ENCODE measurements around the gene ELAVL1.

ELAVL1 gene

DNA sequence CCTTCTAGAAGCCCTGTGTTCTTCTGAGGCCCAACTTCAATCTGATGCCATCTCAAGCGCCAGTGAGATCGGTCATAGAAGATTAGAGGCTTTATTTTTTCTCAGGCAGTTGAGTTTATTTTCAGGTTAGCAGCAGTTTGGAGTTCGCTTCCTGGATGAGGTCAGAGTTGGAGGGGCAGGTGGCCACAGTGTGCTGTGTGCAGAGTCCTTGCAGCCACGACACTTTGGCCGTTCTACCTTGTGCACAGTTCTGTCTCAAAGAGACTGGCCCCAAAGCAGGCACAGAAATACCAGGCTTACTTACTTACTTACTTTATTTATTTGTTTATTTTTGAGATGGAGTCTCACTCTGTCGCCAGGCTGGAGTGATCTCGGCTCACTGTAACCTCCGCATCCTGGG lies 15.9 kb upstream of the ELAVL1 start:
- no peak for DNase-seq (ENCODE audit: low read depth)

DNA sequence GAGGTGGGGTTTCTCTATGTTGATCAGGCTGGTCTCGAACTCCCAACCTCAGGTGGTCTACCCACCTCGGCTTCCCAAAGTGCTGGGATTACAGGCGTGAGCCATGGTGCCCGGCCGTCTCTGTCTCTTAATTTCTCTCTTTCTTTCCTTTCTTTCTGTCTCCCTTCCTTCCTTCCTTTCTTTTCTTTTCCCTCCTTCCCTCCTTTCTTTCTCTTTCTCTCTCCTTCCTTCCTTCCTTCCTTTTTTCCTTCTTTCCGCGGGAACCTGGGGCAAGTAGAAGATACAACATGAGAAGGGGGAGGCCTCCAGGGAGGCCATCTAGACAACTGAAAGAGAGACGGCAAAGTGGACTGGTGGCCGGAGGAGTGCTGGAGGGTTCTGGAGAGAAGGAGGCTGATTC lies 15.2 kb upstream of the ELAVL1 start:
- DNase-seq (ENCODE audit: low read depth) = no peak

DNA sequence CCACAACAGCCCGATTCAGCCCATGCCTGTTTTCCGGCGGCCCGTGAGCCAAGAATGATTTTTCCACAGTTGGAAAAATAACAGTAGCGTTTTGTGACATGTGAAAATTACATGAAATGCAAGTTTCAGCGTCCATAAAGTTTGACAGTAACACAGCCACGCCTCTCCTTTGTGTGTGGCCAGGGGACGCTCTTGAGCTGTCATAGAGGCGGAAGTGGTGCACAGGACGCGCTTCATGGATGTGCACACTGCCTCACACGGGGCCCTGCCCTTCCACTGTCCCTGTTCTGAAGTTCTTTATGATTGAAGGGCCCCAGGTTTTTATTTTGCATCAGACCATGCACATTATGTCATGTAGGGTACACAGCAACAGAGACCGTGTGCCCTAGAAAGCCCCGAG lies 12.4 kb upstream of the ELAVL1 start:
- peak; percentile 15 for DNase-seq (ENCODE audit: low read depth)

DNA sequence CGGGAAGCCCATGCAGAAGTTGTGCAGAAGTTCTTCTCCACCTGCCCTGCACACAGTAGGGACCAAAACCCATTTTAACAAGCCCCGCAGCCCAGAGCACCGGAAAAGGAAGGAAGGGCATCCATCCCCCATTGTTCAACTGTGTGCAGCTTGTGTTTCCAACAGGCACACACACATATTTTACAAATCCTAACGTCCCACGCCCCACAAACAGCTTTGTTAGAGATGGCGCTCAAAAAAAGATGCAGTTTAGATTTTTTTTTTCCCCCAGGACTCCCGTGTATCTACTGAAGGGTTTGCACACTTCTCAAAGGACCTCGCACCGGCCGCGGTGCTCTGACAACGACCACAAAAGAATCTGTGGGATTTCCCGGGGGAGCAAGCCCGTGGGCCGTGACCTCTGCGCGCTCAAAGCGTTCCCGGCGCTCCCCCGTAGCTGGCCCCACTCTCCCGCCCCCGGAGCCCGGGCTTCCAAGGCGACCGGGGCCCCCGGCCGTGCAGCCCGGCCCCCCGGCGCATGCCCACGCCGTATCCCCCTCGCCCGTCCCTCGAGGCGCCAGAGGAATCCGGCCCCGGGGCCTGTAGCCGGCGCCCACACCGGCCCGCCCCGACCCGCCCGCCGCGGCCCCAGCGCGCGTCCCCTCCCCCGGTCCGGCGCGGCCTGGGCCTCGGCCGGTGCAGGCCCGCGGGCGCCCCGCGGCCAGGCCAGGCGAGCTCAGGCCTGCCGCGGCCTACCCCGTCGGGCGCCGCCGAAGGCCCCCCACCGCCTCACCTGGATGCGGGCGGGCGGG lies 523 bp downstream of the ELAVL1 start:
- peak; percentile 23 for DNase-seq (ENCODE audit: low read depth)

DNA sequence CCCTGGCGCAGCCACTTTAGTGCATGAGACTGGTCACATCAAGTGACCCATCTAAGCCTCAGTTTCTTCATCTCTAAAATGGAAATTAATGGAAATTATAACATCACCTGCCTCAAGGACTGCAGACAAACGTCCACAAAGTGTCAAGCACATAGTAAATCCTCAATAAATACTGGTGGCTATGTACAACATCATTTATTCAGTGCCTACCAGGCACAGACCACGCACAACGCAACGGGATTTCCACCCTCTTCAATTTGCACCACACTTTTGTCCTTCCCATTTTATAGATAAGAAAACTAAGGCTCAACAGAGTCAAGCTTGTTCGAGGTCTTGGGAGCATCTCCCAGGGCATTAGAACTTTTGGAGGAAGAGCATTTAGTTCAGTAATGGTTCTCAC lies 1.4 kb downstream of the ELAVL1 start:
- DNase-seq (ENCODE audit: low read depth) = no peak

DNA sequence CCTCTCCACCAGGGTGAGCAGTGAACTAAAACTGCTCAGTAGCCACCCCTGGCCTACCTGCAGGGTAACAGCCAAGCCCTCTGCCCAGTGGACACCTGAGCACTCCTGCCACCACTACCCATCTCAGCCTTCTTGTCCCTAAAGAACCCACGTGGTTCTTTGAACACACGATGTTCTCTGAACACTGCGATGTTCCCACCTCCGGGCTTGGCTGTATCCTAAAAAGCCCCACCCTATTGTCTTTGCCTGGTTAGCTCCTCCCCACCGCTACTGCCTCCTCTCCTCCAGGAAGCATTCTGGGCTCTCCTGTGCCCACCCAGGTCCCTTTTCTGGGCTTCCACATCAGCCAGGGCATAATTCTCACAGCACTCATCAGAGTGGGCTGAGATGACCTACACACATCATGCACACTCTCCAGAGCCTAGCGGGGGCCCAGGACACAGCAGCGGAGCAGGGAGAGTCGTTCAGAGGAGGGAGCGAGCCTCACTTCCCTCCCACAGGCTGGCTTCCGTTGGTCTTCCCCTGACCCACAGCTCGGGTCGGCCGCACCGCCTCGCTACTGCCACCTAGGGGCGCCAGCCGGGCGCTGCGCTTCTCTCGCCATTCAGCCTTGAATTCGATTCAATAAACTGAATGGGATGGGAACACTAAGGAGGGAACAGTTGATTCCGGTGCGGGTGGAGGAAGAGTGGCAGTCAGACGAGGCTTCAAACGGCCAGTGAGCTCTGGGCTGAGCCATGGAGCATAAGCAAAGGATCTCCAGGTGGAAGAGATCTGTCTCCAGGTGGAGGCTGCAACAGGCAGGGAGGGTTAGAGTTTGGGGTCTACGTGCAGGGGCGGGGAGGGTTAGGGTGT lies 3.2 kb downstream of the ELAVL1 start:
- peak; percentile 77 for DNase-seq (ENCODE audit: low read depth)

DNA sequence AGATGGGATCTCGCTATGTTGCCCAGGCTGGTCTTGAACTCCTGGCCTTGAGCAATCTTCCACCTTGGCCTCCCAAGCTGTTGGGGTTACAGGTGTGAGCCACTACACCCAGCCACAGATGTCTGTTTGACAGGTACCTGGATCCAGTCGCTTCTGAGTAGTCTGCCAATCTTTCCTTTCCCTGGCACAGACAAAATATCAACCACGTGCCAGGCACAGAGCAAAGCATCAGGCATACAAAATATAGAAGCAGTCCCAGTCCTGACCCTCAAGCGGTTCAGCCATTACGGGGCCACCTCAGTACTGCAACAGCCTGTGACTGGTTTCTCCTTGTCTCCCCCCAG lies 3.8 kb downstream of the ELAVL1 start:
- no peak for DNase-seq (ENCODE audit: low read depth)

DNA sequence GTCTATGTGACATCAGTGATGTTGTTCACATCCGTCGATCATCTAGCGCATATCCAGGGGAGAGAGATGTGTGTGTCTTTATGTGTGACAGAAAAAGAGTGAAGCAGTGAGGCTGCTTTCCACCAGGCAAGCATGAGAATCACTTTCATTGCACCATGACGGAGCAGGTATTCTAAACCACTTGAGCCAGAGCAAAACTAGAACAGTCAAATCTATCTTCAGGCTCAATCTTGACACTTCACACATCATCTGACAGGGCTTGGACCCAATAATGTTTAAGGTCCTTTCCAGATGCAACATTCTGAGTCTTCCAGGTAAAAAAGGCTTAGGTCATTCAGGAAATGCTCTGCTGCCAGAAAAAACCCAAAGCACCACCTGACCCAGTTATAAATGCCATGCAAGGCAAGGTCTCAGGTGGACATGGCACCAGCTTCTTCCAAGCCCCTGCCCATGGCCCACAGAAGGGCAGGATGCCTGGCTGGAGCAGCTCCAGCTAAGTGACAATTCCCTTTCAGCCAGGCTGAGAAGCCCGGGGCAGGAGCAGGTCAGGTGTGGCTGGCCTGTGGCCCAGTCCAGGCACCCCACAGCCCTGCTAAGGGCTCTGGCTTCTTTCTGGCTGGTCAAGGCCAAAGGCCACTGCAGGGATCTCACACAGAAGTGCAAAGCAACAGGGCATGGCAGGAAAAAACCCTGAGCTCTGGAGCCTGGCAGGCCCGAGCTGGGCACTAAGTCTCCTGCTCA lies 5.0 kb downstream of the ELAVL1 start:
- no peak for DNase-seq (ENCODE audit: low read depth)

DNA sequence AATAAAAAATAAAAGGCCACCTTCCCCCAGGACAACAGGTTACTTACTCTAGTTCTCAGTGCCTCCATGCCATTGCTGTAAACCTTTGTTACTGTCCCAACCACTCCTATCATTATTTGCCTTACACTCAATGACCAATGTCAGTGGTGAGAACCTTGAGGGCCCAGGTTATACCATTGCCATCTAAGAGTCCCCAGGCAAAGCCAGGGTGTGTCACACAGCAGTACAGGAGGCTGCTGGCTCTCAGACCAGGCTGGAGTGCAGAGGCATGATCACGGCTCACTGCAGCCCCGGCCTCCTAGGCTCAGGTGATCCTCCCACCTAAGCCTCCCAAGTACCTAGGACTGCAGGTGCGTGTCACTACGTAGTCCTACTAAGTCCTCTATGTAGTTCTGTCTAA lies 6.1 kb downstream of the ELAVL1 start:
- DNase-seq (ENCODE audit: low read depth) = no peak

DNA sequence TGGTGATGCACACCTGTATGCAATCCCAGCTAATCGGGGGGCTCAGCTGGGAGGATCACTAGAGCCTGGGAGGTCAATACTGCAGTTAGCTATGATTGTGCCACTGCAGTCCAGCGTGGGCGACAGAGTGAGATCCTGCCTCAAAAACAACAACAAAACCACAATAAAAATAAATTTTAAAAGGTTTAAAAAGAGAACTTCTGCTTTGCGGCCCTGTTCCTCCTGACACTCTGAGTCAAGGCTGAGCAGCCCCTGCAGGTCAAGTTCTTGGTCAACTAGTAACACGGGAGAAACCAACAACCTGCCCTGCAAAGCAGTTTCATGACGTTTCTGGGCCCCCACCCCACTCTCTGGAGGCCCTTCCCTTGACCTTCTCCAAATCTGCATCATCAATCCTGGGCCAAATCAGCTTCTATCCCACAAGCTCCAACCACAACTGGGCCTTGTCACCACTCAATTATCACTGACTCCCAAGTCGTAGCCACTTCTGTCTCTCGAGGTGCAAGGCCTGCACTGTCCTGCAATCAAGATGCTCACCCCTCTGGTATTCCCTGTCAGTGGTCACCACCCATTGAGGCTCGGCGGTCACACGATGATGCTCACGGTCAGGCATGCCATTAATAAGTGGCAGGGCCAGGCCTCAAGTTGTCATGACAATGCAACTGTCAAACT lies 7.5 kb downstream of the ELAVL1 start:
- no peak for DNase-seq (ENCODE audit: low read depth)

DNA sequence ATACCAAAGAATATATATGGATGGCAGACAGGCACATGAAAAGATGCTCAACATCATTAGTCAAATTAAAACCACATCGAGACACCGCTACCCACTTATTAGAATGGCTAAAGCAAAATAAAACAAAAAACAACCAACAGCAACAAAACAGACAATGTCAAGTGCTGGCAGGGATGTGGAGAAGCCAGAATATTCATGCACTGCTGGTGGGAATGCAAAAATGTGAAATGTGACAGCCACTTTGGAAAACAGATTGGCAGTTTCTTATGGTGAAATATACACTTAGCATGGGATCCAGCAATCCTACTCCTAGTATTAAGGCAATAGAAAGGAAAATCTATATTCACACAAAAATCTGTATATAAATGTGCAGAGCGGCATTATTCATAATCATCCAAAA lies 8.6 kb downstream of the ELAVL1 start:
- DNase-seq (ENCODE audit: low read depth) = no peak

DNA sequence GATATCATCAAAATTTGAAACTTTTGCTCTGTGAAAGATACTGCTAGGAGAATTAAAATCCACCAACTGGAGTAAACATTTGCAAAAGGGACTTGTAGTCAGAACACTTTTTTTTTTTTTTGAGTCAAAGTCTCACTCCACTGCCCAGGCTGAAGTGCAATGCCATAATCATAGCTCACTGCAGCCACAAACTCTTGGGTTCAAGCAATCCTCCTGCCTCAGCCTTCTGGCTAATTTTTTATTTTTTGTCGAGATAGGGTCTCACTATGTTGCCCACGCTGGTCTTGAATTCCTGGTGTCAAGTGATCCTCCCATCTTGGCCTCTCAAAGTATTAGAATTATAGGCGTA lies 9.7 kb downstream of the ELAVL1 start:
- no peak for DNase-seq (ENCODE audit: low read depth)

DNA sequence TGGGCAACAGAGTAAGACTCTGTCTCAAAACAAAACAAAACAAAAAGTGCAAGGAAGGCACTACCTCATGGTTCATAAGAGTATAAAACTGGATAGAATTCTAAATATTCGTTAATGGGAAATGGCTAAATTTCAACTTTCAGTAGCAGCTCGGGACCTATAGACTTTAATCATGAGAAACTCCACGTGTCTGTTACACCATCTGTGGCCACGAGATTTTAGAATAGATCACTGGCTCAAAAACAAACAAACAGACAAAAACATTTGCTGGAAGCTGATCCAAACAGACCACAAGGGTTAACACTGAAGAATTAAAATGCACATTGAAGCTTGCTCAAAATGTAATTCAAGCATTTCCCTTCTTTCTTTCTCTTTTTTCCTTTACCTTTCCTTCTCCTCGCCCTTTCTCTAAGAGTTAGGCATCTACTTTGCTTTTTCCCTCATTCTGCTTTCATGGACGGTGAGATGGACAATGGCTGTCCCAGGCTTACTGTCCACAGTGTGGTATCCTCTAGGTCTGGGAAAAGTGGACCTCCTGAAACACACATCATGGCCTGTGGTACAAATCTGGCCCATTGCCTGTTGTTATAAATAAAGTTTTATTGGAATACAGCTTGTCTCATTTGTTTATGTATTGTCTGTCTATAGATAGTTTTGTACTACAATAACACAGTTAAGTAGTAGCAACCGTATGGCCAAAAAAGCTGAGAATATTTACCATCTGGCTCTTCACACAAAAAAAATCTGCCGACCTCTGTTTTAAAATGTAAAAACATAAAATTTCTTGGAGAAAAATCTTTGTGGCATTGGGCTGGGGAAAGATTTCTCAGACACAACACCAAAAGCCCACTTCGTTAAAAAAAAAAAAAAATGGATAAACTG lies 10.3 kb downstream of the ELAVL1 start:
- no peak for DNase-seq (ENCODE audit: low read depth)

DNA sequence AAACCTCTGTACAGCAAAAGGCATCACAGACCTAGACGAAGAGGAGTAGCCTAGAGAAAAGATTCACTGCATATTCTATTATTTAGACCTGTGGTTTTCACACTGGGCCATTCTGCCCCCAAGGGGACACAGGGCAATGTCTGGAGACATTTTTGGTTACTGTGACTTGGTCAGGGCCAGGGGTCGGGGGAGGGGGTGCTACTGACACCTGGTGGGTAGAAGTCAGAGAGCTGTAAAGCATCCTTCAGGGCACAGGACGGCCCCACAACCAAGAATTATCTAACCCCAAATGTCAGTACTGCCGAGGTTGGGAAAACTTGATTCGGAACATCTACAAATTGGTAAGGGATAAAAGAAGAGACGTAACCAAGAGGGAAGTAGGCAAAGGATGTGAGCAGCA lies 11.3 kb downstream of the ELAVL1 start:
- DNase-seq (ENCODE audit: low read depth) = no peak

DNA sequence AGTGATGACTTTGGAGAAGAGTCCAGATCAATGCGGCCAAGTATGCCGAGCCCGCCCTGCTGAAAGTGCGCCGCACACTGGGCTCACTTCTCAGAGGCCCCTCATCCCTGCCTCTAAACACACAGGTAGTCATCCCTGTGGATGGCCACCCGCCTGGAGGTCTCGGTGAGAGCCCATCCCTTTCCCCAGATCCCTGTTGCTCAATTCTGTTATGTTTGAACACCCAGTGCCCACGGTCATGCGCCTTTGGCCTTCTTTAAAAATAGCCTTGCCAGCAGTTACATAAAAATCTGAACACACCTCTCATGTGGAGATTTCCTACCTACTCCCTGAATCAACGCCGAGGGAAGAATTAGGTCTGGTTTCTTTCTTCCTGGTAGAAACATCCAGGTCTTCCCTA lies 11.9 kb downstream of the ELAVL1 start:
- no peak for DNase-seq (ENCODE audit: low read depth)

DNA sequence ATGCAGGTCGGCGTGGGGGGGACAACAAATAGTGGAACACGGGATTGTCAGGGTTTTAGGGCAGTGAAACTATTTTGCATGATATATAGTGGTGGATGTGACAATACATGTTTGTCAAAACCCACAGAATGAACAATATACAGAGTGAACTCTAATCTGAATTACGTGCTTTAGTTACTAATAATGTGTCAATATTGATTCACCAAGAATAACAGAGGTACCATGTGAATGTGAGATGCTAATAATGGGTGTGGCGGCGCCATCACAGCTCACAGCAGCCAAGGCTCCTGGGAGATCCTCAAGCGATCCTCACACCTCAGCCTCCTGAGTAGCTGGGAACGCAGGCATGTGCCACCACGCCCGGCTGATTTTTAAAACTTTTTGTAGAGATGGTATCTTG lies 12.9 kb downstream of the ELAVL1 start:
- DNase-seq (ENCODE audit: low read depth) = no peak

DNA sequence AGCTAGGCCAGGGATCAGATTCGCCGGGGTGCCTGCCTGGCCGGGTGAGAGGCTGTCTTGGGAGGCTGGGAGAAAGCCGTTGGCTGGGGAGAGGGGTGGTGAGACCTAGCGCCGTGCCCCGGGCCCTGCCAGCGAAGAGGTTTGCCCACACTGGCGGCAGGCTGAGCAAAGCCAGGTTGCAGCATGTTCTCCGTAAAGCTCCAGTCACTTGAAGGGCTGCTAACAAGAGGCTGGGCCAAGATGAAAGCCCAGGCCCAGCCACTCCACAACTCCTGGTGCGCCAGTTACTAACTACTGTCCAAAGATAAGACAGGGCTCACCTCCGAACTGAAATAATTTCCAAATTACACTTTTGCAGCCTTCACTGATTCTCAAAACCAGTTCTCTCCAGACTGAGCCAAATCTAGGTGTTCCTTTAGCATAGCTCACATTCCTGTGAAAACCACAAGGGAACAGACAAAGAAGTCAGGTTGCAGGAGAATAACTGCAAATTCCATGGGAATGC lies 16.3 kb downstream of the ELAVL1 start:
- no peak for DNase-seq (ENCODE audit: low read depth)

DNA sequence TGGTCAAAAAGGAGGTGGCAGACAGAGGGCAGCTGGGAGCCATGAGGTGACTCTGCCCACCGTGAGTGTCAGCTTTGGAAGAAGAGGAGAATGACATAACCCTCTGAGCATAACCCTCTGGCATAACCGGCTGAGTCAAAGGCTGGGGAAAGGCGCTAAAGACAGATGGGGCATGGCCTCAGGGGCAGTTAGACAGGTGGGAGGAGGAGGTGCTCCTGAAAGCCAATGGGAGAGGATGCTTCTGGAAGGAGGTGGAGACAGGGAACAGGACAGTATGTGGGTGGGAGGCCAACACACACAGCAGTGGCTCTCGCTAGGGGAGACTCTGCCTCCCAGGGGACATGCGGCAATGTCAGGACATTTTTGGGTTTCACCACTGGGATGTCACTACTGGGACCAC lies 17.1 kb downstream of the ELAVL1 start:
- no peak for DNase-seq (ENCODE audit: low read depth)

DNA sequence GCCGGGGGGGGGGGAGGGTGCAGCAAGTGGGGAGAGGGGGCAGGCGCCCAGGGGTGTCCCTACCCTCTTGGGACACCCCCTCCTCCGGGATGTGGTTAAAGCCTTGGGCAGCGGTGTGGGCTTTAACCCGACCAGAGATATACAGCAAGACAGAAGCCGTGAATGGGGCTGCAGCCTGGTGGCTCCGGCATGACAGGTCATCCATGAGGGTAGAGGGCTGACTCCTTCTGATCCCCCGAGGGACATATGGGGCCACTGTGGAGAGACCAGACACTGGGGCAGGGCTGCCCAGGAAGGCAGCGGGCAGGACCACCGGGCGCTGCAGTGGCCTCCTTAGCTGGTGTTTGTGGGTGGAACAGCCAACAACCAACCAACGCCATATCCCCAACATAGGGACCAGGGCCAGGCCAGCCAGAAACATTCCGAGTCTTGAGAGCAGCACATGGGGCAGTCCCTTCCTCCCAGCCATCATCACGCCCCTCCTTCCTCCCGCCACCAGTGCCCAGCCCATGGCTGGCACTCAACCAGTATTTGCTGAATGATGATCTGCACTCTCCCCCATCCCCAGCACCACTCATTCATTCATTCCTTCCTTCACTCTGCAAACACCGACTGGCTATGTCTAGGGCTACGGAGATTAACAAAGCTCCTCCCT lies 18.2 kb downstream of the ELAVL1 start:
- DNase-seq (ENCODE audit: low read depth) = no peak

DNA sequence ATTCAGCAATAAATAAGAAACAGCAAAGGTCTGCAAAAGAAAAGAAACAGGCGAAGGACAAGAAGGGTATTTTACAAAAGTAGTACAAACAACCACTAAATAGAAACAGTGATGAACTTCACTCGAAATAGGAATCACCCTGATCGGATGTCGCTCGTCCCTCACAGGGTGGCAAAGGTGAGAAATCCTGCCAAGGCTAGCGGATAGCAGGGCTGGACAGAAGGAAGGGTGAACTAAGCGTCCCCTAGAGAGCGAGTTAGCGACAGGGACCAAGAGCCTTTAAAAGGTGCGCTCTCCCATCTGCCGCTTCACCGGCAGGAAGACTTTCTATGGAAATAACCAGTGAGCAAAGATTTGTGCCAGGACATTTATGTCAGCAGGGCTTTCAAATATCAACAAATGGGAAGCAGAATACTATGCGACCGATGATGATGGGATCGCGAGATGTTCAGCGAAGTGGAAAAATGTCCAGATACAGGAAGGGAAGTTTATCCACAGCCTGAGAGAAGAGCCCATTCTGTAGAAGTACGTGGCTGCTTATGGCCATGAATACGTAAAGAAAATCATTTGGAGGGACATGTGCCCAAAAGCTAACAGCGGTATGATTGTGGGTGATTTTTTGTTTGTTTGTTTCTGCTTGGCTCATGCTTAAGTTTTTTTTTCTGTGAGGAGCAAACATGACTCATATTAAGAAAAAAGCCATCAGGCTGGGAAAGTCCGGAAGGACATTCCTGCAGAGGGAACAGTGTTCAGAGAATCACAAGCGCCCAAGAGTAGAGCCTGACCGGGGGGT lies 18.9 kb downstream of the ELAVL1 start:
- no peak for DNase-seq (ENCODE audit: low read depth)

Data from activated T-cell treated with anti-CD3 and anti-CD28 coated beads for 48 hours (primary cell).